Kidney (tissue), 14 donors: Measurements from ENCODE around the gene ACOXL. TPM values are rescaled to one million over a fixed set of nuclear protein-coding genes. Genes with fewer than 3 reads are reported as not detected.

Experiments
- DNase-seq, 5 donors: peaks; one replicate each; pipeline ENCODE4 v3.0.0-alpha.2; 2013 to 2020
- FAIRE-seq: peaks from 2 replicates; lab custom pipeline; 2012; peaks lifted over from hg19 to GRCh38; lab: Jason Lieb, UNC
- H3K27ac ChIP-seq, 2 donors: one replicate each; pipeline ENCODE4 v1.7.0; 2013; ENCODE audit warnings: low read depth in 2 of 2, low read length in 2 of 2, inconsistent platforms in 1 of 2
- H3K27me3 ChIP-seq: one replicate; pipeline ENCODE4 v1.7.1; 2013; ENCODE audit warnings: low read length, inconsistent platforms; ENCODE audit not compliant: control insufficient read depth, insufficient read depth
- H3K36me3 ChIP-seq, 3 donors: one replicate each; pipeline versions ENCODE4 v1.7.0 to v1.7.1; 2013; ENCODE audit warnings: low read length in 3 of 3, control low read depth in 1 of 3, inconsistent platforms in 1 of 3; ENCODE audit not compliant: insufficient read depth in 3 of 3, control insufficient read depth in 2 of 3
- H3K4me1 ChIP-seq, 3 donors: one replicate each; pipeline versions ENCODE4 v1.7.0 to v1.7.1; 2013; ENCODE audit warnings: low read length in 3 of 3, inconsistent platforms in 1 of 3, low read depth in 1 of 3; ENCODE audit not compliant: control insufficient read depth in 2 of 3, insufficient read depth in 2 of 3
- H3K4me3 ChIP-seq, 3 donors: one replicate each; pipeline versions ENCODE4 v1.7.0 to v1.8.1; 2013; ENCODE audit warnings: low read length in 3 of 3, control low read depth in 1 of 3, inconsistent platforms in 1 of 3
- H3K9ac ChIP-seq, 3 donors: one replicate each; pipeline versions ENCODE4 v1.7.0 to v1.7.1; 2013; ENCODE audit warnings: low read length in 3 of 3, control low read depth in 1 of 3, inconsistent platforms in 1 of 3
- H3K9me3 ChIP-seq, 3 donors: one replicate each; pipeline versions ENCODE4 v1.7.0 to v1.7.1; 2013; ENCODE audit warnings: low read length in 3 of 3, control low read depth in 1 of 3, inconsistent platforms in 1 of 3; ENCODE audit not compliant: control insufficient read depth in 2 of 3, insufficient read depth in 1 of 3
- intact Hi-C: fragments of 100-400 bp; cut with DNase I; formaldehyde crosslinking; loops from one replicate; pipeline ENCODE4 v1.11.1; 2022
- polyA plus RNA-seq: library from polyadenylated mRNA; stranded (reverse); fragments of 350-450 nt; fragmentation: Illumina TruSeq; extraction: RNeasy Lipid Tissue Mini Kit (QIAGEN cat#74804); gene quantifications from one replicate; pipeline ENCODE4 v1.2.3, GENCODE V29; 2014; ENCODE audit warnings: low read depth, low replicate concordance; ENCODE audit not compliant: insufficient read depth
- total RNA-seq: library from RNA; stranded (reverse); fragmentation: NEBNext Ultra II Directional; extraction: Animal tissue kit (Norgen Biotek cat#: 25700); gene quantifications from one replicate; pipeline ENCODE4 v1.2.1, GENCODE V29; 2021
- TF ChIP-seq, protein P1 (sequence below): IDR thresholded peaks from 3 replicates; pipeline ENCODE4 v1.5.1; 2012; ENCODE audit warnings: mild to moderate bottlenecking, moderate library complexity, borderline replicate concordance; ENCODE audit not compliant: insufficient read depth; ENCODE audit errors: extremely low read depth
- donor health status: control.
- donor health status: control.
- donor health status: control.
- donor health status: control.
- donor health status: control.
- donor health status: DM: yes; HTN: yes; CAD: no.
- donor health status: Normal renal cell carcinoma (clear cell type).

Gene ACOXL
- total and polyA plus RNA-seq, 2 donors from 2014 or later, result 2.0 TPM; not detected in 1

DNA sequence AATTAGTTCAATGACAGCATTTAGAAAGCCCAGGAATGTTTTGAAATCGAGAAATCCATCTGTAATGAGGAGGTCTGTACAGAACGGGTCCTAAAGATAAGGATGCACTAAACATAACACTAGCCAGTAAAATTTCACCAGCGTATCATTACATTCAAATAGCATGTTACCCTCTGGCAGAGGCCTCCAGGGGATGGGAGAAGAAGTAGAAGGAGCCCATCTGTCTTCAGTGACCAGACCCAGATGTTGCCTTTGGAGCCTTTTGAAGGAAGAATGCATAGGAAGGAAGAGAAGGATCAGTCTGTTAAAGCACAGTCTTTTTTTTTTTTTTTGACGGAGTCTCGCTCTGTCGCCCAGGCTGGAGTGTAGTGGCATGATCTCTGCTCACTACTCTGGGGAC, 302.2 kb downstream of the ACOXL start:
- TF ChIP-seq, protein P1, sequence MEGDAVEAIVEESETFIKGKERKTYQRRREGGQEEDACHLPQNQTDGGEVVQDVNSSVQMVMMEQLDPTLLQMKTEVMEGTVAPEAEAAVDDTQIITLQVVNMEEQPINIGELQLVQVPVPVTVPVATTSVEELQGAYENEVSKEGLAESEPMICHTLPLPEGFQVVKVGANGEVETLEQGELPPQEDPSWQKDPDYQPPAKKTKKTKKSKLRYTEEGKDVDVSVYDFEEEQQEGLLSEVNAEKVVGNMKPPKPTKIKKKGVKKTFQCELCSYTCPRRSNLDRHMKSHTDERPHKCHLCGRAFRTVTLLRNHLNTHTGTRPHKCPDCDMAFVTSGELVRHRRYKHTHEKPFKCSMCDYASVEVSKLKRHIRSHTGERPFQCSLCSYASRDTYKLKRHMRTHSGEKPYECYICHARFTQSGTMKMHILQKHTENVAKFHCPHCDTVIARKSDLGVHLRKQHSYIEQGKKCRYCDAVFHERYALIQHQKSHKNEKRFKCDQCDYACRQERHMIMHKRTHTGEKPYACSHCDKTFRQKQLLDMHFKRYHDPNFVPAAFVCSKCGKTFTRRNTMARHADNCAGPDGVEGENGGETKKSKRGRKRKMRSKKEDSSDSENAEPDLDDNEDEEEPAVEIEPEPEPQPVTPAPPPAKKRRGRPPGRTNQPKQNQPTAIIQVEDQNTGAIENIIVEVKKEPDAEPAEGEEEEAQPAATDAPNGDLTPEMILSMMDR, result no peak
- no peak overlapping the region for H3K4me3 ChIP-seq
- intact Hi-C loops, result no loop called here
- H3K9me3 ChIP-seq, result no peaks in the 10 kb centered on the region
- FAIRE-seq (no peak), DNase-seq (peak in 1 of 5 donors; percentile 15)
- no peaks in the 10 kb centered on the region for H3K27me3 ChIP-seq
- no peak overlapping the region for H3K27ac ChIP-seq
- peaks cover 2 to 19% (median 14%) of the 10 kb centered on the region in 3 donors for H3K4me1 ChIP-seq
- no peaks in the 10 kb centered on the region for H3K36me3 ChIP-seq
- no peak overlapping the region for H3K9ac ChIP-seq

DNA sequence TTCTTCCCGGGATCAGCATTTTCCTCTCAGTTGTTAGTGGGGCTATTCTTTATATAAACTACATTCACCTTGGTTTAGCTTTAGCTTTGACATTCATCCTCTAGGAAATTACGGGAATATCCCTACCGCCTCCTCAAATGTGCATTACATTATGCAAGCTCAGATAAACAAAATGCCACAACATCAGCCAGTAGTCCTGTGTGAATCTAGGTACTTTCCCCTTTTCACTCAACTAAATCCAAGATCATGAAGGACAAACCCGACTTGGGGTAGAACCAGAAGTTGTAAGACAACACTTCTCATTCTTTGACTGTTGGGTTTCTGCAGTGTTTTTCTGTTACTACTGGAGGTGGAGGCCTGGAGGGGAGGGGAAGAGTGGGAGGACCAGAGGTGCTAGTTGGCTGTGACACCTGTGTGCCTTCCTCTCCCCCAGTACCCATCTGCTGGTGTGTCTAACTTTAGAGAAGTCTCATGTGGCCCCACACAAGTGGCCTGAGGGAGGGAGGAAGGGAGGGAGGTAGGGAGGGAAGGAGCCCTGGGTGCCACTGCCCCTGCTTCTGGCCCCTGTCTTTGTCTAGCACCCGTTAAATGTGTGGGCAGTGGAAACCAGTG, 303.6 kb downstream of the ACOXL start:
- TF ChIP-seq, protein P1, result no peak
- no peak for FAIRE-seq
- intact Hi-C loops, result no loop called here

DNA sequence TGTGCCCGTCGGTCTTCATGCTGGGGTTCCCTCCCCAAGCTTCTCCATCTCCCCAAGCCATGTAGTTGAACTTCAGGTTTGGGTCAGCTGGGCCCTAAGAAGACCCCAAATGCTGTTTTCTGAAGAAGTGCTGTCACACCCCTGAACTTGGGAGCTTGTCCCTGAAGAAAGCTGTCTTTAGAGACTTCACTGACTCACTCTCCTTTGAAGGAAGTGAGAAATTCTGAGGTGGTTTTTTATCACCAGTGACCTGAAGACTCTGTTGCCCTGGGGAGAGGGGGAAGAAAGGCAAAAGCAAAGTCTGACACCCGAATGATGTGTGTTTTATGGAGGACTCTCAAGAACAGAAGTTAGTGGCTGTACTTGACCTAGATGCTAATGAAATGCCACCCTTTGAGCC, 304.8 kb downstream of the ACOXL start:
- no peak overlapping the region for H3K27ac ChIP-seq
- peaks cover 5 to 23% (median 6%) of the 10 kb centered on the region in 3 donors for H3K4me1 ChIP-seq
- DNase-seq, result peak in 1 of 5 donors; percentile 9
- FAIRE-seq, result no peak
- H3K27me3 ChIP-seq, result no peaks in the 10 kb centered on the region
- intact Hi-C loops, result no loop called here
- TF ChIP-seq, protein P1, result no peak
- no peaks in the 10 kb centered on the region for H3K36me3 ChIP-seq
- H3K9ac ChIP-seq, result no peak overlapping the region
- no peaks in the 10 kb centered on the region for H3K9me3 ChIP-seq
- no peak overlapping the region for H3K4me3 ChIP-seq

More for the DNA sequence above, 303.6 kb downstream of the ACOXL start:
- no peak overlapping the region for H3K4me3 ChIP-seq
- H3K9me3 ChIP-seq, result no peaks in the 10 kb centered on the region
- peak in 1 of 5 donors; percentile 25 for DNase-seq
- H3K27me3 ChIP-seq, result no peaks in the 10 kb centered on the region
- H3K9ac ChIP-seq, result no peak overlapping the region
- no peak overlapping the region for H3K27ac ChIP-seq
- peaks cover 6 to 24% (median 11%) of the 10 kb centered on the region in 3 donors for H3K4me1 ChIP-seq
- H3K36me3 ChIP-seq, result no peaks in the 10 kb centered on the region
